RKO (cell line): ENCODE data around the gene TFB2M.

ENCODE experiments used
- DNase-seq: peaks from one replicate; pipeline ENCODE4 v3.0.0-alpha.2; 2016; ENCODE audit warnings: low spot score

The TFB2M gene

DNA sequence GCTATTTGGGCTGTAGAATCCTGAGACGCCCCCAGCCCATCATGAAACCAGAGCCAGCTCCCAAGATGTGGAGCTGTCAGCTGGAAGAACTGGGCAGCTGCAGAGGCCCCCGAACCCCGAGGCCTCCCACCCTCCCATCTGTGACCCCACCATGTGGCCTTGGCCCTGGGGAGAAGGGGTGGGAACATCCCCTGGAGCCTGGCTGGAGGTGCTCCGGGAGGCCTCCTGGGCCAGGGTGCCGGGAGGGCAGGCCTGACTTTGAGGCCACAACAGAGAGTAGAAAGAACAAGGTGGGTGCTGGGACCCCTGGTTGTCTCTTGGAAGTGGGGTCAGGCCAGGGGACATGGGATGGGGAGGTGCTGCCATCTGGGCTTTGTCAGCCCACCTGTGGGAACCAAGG lies 53.0 kb downstream of the TFB2M start:
- DNase-seq, result no peak

DNA sequence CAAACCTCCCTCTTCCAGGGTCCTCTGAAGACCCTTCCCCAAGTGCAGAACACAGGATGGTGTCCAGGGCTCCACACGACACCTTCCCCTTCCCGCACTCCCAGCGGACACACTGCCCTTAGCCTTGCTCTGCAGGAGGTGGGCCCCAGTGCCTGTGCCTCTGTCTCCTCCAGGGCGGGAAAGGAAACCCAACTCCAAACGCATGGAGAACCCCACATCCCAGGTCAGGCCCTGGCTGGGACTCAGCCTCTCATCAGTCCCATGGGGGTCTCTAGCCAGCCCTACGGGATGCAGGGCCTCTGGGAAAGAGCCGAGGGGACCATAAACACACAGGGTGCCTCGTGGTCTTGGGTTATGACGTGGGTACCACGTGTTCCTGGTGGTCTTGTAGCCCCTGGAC lies 53.4 kb downstream of the TFB2M start:
- DNase-seq, result no peak

DNA sequence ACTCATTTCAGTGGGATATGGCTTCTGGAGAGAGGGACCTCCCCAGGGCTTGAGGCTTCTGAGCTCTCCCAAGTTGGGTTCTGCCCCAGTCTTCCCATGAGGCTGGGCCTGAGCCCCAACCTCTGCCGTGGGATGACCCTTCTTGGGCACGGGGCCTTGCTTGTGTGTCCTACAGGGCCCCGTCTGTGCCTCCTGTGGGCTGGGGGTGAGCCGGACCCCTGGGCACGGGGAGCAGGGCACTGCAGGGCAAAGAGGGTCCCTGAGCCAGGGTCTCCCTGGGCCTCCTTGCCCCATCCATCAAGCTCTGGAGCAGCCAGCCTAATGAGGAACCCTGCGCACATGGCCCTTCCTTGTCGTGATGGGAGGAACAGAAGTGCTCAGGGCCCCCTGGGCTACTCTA lies 53.8 kb downstream of the TFB2M start:
- DNase-seq, result no peak

DNA sequence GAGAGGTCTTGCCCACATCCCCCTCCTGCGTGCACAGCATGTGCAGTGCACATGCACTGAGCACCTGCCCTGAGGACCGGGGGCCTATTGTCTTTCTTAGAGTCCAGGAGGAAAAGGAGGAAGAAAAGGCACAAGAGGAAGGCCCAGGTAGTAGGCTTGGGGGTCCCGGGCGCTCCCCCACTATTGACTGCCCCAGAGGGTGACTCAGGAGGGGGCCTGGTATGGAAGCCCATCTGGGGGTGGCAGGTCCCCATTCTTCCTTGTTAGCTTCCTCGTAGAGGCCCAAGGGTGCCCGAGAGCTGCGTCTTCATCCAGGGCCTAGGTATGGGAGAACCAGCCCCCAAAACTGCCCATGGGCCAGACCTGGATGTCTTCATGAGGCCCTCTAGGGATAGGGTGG lies 54.9 kb downstream of the TFB2M start:
- no peak for DNase-seq

DNA sequence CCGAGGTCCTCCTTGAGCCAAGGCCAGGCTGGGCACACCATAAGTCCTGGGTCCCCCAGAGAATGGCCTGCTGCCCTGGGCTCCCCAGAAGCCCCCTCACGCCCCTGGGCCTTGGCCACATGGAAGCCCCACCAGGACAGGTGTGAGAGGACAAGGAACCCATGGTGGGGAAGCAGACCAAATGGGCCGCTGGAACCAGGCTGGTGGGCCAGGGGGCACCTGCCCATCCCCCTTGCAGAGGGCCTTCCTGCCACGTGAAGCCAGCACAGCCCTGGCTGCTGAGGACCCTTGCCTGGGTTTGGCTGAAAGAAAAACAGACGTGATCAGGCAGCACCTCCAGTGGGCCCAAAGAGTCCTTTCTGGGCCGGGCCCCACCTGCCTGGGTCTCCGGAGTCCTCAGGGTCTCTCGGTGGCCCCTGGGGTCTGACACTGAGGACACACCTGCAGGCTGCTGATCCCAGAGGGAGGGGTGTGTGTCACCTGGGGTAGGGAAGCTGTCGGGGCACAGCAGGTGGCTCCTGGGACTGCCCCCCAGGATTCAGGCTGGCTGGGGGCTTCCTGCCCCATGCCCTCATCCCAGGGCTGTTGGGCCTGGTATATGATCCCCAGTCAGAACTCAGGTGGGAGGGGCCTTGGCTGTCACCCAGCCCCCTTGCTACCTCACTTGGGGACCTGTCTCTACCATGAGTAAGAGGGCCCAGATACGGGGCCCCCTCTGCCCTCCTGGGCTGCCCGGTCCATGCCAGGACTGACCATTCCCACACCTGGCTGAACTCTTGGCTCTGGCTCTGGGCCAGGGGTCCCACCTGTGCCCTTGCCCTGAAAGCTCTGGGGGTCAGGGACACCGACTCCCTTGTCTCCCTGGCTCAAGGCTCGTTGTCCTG lies 55.7 kb downstream of the TFB2M start:
- no peak for DNase-seq

DNA sequence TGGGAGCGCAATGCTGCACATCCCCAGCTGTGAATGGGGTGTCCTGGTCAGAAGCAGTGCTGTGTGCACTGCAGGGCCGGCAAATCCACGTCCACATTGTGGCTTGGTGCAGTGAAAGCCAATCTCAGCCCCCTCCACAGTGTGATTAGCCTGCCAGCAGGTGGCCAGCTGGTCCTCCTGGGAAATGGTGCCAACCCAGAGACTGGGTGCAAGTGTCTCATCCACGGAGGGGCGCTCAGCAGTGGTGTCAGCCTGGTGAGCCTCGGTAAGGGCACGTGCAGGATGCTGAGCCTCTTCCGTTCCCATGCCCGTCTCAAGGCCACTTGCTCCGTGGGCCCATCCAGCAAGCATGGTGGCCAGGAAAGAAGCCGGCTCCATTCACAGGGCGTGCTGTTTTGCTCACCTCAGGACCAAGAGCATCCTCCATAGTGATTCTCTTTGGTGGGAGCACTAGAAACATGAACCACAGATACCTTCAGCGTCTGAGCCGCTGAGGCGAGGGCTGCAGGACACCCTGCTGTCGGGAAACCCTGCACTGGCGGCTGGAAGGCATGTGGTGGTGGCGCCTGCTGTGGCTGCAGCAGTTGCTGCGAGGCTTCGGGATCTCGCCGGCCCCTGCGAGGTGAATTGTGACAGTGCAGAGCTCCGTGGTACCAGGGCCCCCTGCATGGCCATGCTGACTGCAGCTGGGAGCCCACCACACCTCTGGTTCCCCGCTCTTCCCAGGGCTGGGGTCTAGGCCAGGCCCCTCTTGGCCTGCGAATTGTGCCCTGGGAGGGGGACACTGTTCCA lies 57.0 kb downstream of the TFB2M start:
- no peak for DNase-seq

DNA sequence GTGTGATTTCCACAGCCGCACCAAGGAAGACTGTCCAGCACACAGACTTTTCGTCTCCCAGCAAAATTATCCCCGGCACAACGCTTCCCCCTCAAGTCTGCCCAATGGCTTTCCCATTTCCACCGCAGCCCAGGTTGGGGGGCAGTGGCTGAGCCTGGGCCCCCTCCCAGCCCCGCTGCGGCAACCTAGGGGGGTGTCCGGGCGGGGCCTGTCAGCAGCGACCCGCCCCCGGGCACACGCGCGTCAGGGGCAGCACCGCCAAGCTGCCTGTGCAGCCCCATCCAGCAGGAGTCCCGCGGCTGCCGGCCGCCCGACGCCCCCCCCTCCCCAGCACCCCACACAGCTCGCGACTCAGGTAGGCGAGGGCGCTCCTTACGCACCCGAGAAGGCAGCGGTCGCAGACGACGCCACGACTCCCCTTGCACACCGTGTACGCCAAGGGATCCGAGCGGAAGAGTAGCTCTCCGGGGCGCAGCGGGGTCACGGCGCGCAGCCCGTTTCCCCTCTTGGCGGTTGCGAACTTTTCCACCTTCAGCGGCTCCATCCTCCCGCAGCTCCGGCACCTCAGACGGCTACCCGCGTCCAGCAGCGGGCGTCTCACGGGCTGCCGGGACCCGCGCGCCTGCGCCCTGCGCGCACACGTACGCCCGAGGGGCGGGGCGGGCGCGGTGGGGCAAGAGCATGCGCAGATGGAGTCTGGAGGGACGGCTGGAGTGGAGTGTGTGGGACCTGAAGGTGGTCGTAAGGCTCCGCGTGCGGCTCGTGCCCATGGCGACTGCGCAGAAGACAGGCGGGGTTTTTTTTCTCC lies 59.2 kb downstream of the TFB2M start, which contains the start of gene SMYD3:
Gene SMYD3, minus strand, starts transcription at position 606 of the 808 bp plus-strand sequence.
- peak; percentile 87 for DNase-seq

DNA sequence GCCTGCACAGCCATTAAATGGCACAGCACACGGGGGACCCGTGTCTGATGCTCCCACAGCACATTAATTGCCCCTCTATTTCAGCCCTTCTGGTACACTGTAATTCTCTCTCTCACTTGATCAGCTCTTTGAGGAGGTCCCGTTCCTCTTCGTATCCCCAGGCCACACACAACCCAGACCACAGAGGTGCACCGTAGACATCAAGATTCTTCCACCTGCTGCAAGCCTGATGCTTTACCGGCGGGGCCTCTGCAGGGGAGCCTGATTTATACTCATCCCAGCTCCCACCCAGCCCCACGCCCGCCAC lies 59.7 kb downstream of the TFB2M start:
- no peak for DNase-seq

DNA sequence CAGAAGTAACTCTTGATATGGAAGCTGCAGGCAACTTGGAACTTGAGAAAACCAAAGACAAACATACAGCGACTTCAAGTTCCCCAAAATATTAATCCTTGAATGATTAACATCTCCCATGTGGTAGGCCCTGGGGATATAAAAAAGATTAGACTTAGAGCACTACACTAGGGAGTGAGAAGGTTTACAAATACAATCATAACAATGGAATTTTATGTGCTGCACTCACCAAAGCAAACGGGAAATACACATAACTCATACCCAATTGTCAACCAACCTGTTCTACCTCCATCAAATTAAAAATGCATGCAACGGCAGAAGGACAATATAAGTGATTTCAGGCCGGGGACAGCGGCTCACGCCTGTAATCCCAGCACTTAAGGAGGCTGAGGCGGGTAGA lies 62.7 kb downstream of the TFB2M start:
- no peak for DNase-seq

DNA sequence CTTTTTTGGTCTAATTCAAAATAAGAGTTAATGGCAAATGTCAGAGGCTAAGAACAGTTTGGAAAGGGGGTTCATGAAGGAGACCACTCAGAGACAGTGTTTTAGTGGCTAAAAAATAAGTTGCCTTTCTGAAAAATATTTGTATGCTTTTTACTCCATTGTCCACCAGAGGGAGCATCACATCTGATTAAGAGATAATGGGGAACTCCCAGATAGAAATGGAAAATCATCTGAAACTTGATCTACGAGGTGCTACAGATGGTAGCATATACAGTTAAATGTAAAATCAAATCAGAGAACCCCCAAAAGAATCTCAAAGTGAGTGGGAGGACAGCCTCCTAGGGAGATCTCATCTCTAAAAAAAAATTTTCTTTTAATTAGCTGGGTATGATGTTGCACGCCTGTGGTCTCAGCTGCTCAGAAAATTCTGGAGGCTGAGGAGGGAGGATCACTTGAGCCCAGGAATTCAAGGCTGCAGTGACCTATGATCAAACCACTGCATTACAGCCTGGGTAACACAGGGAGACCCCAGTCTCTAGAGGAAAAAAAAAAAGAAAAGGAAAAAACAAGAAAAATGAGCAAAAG lies 68.6 kb downstream of the TFB2M start:
- peak; percentile 84 for DNase-seq

DNA sequence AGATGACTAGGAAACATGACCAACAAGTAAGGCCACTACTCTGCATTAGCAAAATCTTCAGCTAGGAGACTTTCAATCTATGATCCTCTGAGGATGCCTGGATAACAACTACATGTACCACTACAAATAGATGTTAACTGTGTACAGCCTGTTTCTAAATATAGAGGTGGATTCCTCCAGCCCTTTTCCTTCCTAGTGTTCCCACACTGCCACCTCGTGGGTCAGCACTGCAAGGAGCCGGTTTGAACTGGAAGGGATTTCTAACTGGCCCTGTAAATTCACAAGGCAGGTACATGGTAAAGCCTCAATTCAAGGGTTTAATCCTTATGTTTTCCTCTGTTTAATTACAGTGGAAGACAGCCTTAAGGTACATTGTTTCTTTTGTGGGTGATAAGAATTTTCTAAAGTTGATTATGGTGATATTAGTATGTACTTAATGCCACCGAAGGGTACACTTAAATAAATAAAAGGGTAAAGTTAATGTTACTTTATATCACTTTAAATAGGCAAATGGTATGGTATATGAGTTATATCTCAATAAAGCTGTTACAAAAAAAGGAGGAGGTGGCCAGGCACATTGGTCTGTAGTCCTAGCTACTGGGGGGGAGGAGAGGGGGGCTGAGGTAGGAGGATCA lies 73.3 kb downstream of the TFB2M start:
- peak; percentile 72 for DNase-seq

DNA sequence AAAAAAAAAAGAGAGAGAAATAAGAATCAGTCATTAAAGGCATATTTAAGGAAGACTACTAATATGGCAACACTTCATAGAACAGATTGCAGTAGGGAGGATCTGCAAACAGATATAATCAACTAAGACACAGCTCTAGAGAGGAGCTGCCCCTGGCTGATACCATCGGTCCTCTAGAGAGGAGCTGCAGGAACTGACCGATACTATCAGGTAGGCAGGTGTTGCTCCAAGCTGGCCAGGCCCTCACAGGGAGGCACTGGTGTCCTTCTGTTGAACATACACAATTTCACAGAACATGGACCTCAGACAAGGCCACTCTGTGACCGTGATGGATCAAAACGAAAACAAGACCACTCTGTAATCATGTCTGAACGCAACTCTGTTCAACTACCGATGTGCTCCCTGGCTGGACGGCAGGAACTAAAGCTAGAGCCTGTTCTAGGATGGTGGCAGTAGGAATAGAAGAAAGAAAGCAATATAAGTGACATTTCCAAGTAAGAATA lies 74.5 kb downstream of the TFB2M start:
- no peak for DNase-seq
